ENCODE results near the gene CORIN. TPM values are rescaled to one million over a fixed set of nuclear protein-coding genes. Genes with fewer than 3 reads are reported as not detected.

Gene CORIN
- total and polyA plus RNA-seq, 2 experiments from 2014 or later = not detected

- ATAC-seq (no peak), DNase-seq (ENCODE audit: low spot score) (no peak)
- TF ChIP-seq ZNF331 (CRISPR knock-in tag; IDR thresholded peaks at IDR 0.05; ENCODE audit: low read depth) (no peak), EZH2phosphoT487 (IDR thresholded peaks at IDR 0.05; ENCODE audit: unreplicated experiment) (no peak), NANOG (IDR thresholded peaks at IDR 0.05; ENCODE audit: borderline replicate concordance) (no peak), EZH2 (IDR thresholded peaks at IDR 0.05; ENCODE audit: low read depth, unreplicated experiment) (no peak), CTCF (conservative IDR thresholded peaks at IDR 0.05; ENCODE audit: low read depth in 2 of 2) (no peak), ZNF114 (CRISPR knock-in tag; IDR thresholded peaks at IDR 0.05) (no peak), ETS1 (IDR thresholded peaks at IDR 0.05) (no peak), JUNB (IDR thresholded peaks at IDR 0.05; ENCODE audit: unreplicated experiment) (no peak), CREB1 (CRISPR knock-in tag; IDR thresholded peaks at IDR 0.05; ENCODE audit: low read depth) (no peak), STAT1 (IDR thresholded peaks at IDR 0.05; ENCODE audit: unreplicated experiment) (no peak), ZNF462 (CRISPR knock-in tag; IDR thresholded peaks at IDR 0.05) (no peak), REST (IDR thresholded peaks at IDR 0.05; ENCODE audit: unreplicated experiment) (no peak), POLR2AphosphoS5 (IDR thresholded peaks at IDR 0.05; ENCODE audit: low read depth) (no peak)
These were observed 25.6 kb upstream of the CORIN start for GRCh38 chr4:47863486-47863885.

More at GRCh38 chr4:47863486-47863885, 25.6 kb upstream of the CORIN start:
- peaks cover 20% of the 10 kb centered on the region; the same call in 1 of the 2 replicates for H3K79me2 ChIP-seq (replicated peaks; ENCODE audit: insufficient read depth)
- no peaks in the 10 kb centered on the region; the same call in 1 of the 2 replicates for H3K9me2 ChIP-seq (ENCODE audit: insufficient read depth)
- Mint-ChIP-seq H3K4me1 (no peaks in the 10 kb centered on the region), H3K27me3 (ENCODE audit: insufficient read depth, low read depth, poor library complexity) (peaks cover 4% of the 10 kb centered on the region), H3K36me3 (ENCODE audit: low read depth) (peaks cover 25% of the 10 kb centered on the region; the same call in 2 of the 3 replicates), H3K9me3 (no peaks in the 10 kb centered on the region), H3K4me3 (no peak overlapping the region), H3K27ac (0 out of 2 replicates have a peak overlapping the region, but pooled peaks have one; percentile 78)
- 0 out of 2 replicates have a peak, but pooled peaks cover 9% of the 10 kb centered on the region for H4K20me1 ChIP-seq (replicated peaks; ENCODE audit: insufficient read depth)
- no peak overlapping the region for H3K4me3 ChIP-seq
- H3K4me2 ChIP-seq = no peak overlapping the region
- H3K27ac ChIP-seq (ENCODE audit: low read depth) = no peak overlapping the region
- H3K4me1 ChIP-seq (ENCODE audit: insufficient read depth) = no peaks in the 10 kb centered on the region
- H3K27me3 ChIP-seq (ENCODE audit: insufficient read depth) = no peaks in the 10 kb centered on the region
- H2AFZ ChIP-seq = no peak overlapping the region
- peaks cover 6% of the 10 kb centered on the region; the same call in 1 of the 2 replicates for H3K36me3 ChIP-seq (ENCODE audit: insufficient read depth)
- no peaks in the 10 kb centered on the region for H3F3A ChIP-seq (replicated peaks; ENCODE audit: low read depth)

All from GM23338 (cell line).